Stimulated activated naive CD4-positive, alpha-beta T cell treated with Interleukin-2 at 50 U/mL for 16 hours (primary cell): Measurements from ENCODE around the gene BST2.

Experiments
- DNase-seq: peaks from one replicate; lab custom pipeline; 2025; lab: John Stamatoyannopoulos, UW

The BST2 gene

GRCh38 chr19:17405250-17406045 lies at the start of gene BST2:
Gene BST2, minus strand, starts transcription at chr19:17405630. Its CDS starts 55 bp downstream, at chr19:17405575.
- DNase-seq: peak; percentile 54

- no peak for DNase-seq
Observed at GRCh38 chr19:17454576-17455071, 49.2 kb upstream of the BST2 start.

GRCh38 chr19:17451820-17452219 lies 46.4 kb upstream of the BST2 start:
- DNase-seq: no peak

- DNase-seq: peak; percentile 45
Observed at GRCh38 chr19:17450264-17451075, 45.0 kb upstream of the BST2 start.

- peak; percentile 25 for DNase-seq
Observed at GRCh38 chr19:17448131-17448967, 42.9 kb upstream of the BST2 start, which contains the start of gene TMEM221. Gene TMEM221, minus strand, starts transcription at chr19:17448668. Its CDS starts 206 bp downstream, at chr19:17448462.

GRCh38 chr19:17447704-17448130 lies 42.3 kb upstream of the BST2 start:
- DNase-seq: no peak

- no peak for DNase-seq
Observed at GRCh38 chr19:17445526-17446165, 40.2 kb upstream of the BST2 start.

GRCh38 chr19:17441241-17442021 lies 36.0 kb upstream of the BST2 start:
- DNase-seq: no peak

GRCh38 chr19:17436874-17437267 lies 31.4 kb upstream of the BST2 start:
- no peak for DNase-seq

GRCh38 chr19:17436094-17436873 lies 30.9 kb upstream of the BST2 start:
- no peak for DNase-seq

- DNase-seq: no peak
Observed at GRCh38 chr19:17435218-17435617, 29.8 kb upstream of the BST2 start.

GRCh38 chr19:17431417-17431816 lies 26.0 kb upstream of the BST2 start:
- DNase-seq: no peak

- DNase-seq: no peak
Observed at GRCh38 chr19:17429641-17430113, 24.2 kb upstream of the BST2 start.

- no peak for DNase-seq
Observed at GRCh38 chr19:17424743-17425365, 19.4 kb upstream of the BST2 start.

GRCh38 chr19:17423429-17424208 lies 18.2 kb upstream of the BST2 start:
- no peak for DNase-seq

GRCh38 chr19:17421942-17422341 lies 16.5 kb upstream of the BST2 start:
- DNase-seq: no peak

- no peak for DNase-seq
Observed at GRCh38 chr19:17420475-17420924, 15.1 kb upstream of the BST2 start.
